Loucy (cell line): ENCODE measurements around the gene RBM41.
"Not testable (repeated sequence)": the region's sequence is repeated elsewhere in the genome, so short reads cannot be mapped to it uniquely, and the experiment has no call there.

Source experiments
- H2AFZ ChIP-seq: fragments of 200-600 bp; sonication (generic); 2 replicates; pipeline ENCODE4 v1.6.0; 2016; ENCODE audit warnings: antibody characterized with exemption, mild to moderate bottlenecking, low read length, moderate library complexity
- H3F3A ChIP-seq: fragments of 200-600 bp; 2 replicates; pipeline ENCODE4 v1.6.0; 2016; ENCODE audit warnings: antibody characterized with exemption, low read depth, mild to moderate bottlenecking
- H3K27me3 ChIP-seq: fragments of 200-600 bp; sonication (generic); 2 replicates; pipeline ENCODE4 v1.6.1; 2014; ENCODE audit warnings: low read length, mild to moderate bottlenecking; ENCODE audit not compliant: insufficient read depth, poor library complexity, severe bottlenecking
- H3K36me3 ChIP-seq: fragments of 200-600 bp; sonication (generic); 2 replicates; pipeline ENCODE4 v1.6.1; 2016; ENCODE audit warnings: low read length; ENCODE audit not compliant: insufficient read depth
- H3K4me1 ChIP-seq: fragments of 200-600 bp; sonication (generic); 2 replicates; pipeline ENCODE4 v1.5.1; 2014; ENCODE audit warnings: low read length, mild to moderate bottlenecking; ENCODE audit not compliant: insufficient read depth, poor library complexity, severe bottlenecking
- H3K4me2 ChIP-seq: fragments of 200-600 bp; sonication (generic); 2 replicates; pipeline ENCODE4 v1.6.0; 2014; ENCODE audit warnings: antibody characterized with exemption, low read length, low read depth, mild to moderate bottlenecking; ENCODE audit not compliant: poor library complexity, severe bottlenecking
- H3K4me3 ChIP-seq: fragments of 200-600 bp; sonication (generic); 2 replicates; pipeline ENCODE4 v1.5.1; 2014; ENCODE audit warnings: low read length, mild to moderate bottlenecking, mixed read lengths; ENCODE audit not compliant: poor library complexity, severe bottlenecking
- H3K79me2 ChIP-seq: fragments of 200-600 bp; sonication (generic); 2 replicates; pipeline ENCODE4 v1.6.1; 2014; ENCODE audit warnings: low read length; ENCODE audit not compliant: insufficient read depth
- H3K9ac ChIP-seq: fragments of 200-600 bp; sonication (generic); 2 replicates; pipeline ENCODE4 v1.6.0; 2014; ENCODE audit warnings: mild to moderate bottlenecking, low read depth, low read length, moderate library complexity; ENCODE audit not compliant: poor library complexity, severe bottlenecking
- H3K9me2 ChIP-seq: fragments of 200-600 bp; sonication (generic); replicated peaks from 2 replicates; pipeline ENCODE4 v1.6.1; 2016; ENCODE audit warnings: low read depth, low read length, mixed read lengths
- H3K9me3 ChIP-seq: fragments of 200-600 bp; sonication (generic); 2 replicates; pipeline ENCODE4 v1.6.1; 2014; ENCODE audit warnings: mild to moderate bottlenecking, antibody characterized with exemption, low read length, low read depth; ENCODE audit not compliant: insufficient read depth
- H4K20me1 ChIP-seq: fragments of 200-600 bp; sonication (generic); 2 replicates; pipeline ENCODE4 v1.6.0; 2014; ENCODE audit warnings: antibody characterized with exemption, low read length, mild to moderate bottlenecking; ENCODE audit not compliant: insufficient read depth, poor library complexity, severe bottlenecking
- EZH2phosphoT487 ChIP-seq: fragments of 200-600 bp; IDR thresholded peaks from 2 replicates; pipeline ENCODE4 v1.6.1; 2018; ENCODE audit warnings: antibody characterized with exemption, mild to moderate bottlenecking, moderate library complexity, borderline replicate concordance
- TF ChIP-seq, protein P1 (sequence below): fragments of 200-600 bp; sonication (generic); conservative IDR thresholded peaks from 2 replicates; pipeline ENCODE4 v1.5.1; 2014; ENCODE audit warnings: mild to moderate bottlenecking, antibody characterized with exemption, low read length

The RBM41 gene

DNA sequence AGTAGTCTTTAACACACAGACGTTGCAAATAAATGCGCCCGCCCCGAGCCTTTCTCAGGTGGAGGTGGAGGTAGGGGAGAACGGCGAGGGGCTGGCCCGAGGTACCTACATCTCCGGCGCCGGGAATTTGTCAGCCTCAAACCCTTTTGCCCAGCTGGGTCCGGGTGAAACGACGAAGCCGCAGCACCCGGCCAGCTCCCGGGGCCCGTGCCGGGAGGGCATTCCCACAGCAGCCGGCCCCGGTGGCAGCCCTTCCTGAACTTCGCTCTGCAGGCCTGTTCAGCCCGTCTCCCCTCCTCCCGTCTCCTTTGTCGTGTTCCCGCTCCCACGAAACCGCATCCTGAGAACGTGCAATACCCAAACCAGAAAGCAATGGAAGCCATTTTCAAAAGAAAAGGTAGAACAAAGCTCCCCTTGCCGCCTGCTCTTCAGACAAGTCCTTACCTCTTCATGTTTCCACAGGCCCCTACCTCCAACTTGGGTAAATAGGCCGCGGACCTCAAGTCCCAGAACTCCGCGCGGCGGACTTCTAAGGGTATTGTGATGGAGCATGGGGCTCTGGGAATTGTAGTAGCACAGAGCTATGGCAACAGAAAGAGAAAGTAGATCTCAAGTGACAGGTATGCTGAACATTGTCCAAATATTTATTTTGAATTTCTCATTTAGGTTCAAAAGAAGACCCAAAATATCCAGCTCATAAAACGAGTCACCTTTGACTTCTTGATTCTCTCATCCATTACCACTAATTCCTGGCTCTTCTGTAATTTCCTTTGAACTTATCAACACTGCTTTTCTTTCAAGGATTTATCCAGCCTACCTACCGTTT, at the start of gene RBM41:
TSS of gene RBM41 (minus strand) at position 501 of the 826 bp plus-strand sequence. CDS start at position 452, 49 bp downstream.
- TF ChIP-seq, protein P1, sequence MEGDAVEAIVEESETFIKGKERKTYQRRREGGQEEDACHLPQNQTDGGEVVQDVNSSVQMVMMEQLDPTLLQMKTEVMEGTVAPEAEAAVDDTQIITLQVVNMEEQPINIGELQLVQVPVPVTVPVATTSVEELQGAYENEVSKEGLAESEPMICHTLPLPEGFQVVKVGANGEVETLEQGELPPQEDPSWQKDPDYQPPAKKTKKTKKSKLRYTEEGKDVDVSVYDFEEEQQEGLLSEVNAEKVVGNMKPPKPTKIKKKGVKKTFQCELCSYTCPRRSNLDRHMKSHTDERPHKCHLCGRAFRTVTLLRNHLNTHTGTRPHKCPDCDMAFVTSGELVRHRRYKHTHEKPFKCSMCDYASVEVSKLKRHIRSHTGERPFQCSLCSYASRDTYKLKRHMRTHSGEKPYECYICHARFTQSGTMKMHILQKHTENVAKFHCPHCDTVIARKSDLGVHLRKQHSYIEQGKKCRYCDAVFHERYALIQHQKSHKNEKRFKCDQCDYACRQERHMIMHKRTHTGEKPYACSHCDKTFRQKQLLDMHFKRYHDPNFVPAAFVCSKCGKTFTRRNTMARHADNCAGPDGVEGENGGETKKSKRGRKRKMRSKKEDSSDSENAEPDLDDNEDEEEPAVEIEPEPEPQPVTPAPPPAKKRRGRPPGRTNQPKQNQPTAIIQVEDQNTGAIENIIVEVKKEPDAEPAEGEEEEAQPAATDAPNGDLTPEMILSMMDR: no peak
- TF ChIP-seq EZH2phosphoT487: no peak
- H3K27me3 ChIP-seq: no peaks in the 10 kb centered on the region

DNA sequence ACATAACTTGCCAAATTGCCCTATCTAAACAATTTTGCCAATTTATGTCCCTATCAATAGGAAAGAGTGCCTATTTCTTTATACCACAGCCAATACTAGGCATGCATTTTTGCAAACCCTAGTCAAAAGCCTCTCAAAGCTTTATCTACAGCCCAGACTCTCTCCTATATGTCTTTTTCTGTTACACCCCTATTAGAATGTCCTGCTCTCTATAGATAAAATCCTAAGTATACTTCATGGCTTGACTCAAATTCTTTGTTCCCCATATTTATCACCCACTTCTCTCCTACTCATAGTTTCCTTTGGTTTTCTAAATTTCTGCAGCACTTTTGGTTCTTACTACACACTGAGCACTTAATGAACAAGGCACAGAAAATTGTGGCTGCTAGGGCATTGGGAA, 49.6 kb upstream of the RBM41 start:
- H4K20me1 ChIP-seq: no peaks in the 10 kb centered on the region
- H3K4me3 ChIP-seq: no peak overlapping the region
- no peaks in the 10 kb centered on the region for H3K9me2 ChIP-seq
- H3F3A ChIP-seq: no peaks in the 10 kb centered on the region
- no peaks in the 10 kb centered on the region for H3K9me3 ChIP-seq
- no peak overlapping the region for H3K4me2 ChIP-seq
- H3K36me3 ChIP-seq: no peaks in the 10 kb centered on the region
- no peaks in the 10 kb centered on the region for H3K79me2 ChIP-seq
- H2AFZ ChIP-seq: no peak overlapping the region
- no peaks in the 10 kb centered on the region for H3K4me1 ChIP-seq
- no peaks in the 10 kb centered on the region for H3K27me3 ChIP-seq
- TF ChIP-seq EZH2phosphoT487: no peak
- TF ChIP-seq, protein P1: no peak
- no peak overlapping the region for H3K9ac ChIP-seq

More for the DNA sequence above, at the start of gene RBM41:
- Histone ChIP-seq H3F3A (no peaks in the 10 kb centered on the region), H3K4me1 (peaks cover 14% of the 10 kb centered on the region), H3K9ac (peak within 1 kb of the TSS; percentile 95), H4K20me1 (peaks cover 7% of the 10 kb centered on the region), H3K4me3 (peak within 1 kb of the TSS; percentile 93), H3K36me3 (peaks cover 16% of the 10 kb centered on the region; the same call in 1 of the 2 replicates), H3K4me2 (peak within 1 kb of the TSS; percentile 94), H3K9me3 (no peaks in the 10 kb centered on the region), H3K9me2 (no peaks in the 10 kb centered on the region), H3K79me2 (peaks cover 31% of the 10 kb centered on the region), H2AFZ (peak within 1 kb of the TSS; percentile 96)

DNA sequence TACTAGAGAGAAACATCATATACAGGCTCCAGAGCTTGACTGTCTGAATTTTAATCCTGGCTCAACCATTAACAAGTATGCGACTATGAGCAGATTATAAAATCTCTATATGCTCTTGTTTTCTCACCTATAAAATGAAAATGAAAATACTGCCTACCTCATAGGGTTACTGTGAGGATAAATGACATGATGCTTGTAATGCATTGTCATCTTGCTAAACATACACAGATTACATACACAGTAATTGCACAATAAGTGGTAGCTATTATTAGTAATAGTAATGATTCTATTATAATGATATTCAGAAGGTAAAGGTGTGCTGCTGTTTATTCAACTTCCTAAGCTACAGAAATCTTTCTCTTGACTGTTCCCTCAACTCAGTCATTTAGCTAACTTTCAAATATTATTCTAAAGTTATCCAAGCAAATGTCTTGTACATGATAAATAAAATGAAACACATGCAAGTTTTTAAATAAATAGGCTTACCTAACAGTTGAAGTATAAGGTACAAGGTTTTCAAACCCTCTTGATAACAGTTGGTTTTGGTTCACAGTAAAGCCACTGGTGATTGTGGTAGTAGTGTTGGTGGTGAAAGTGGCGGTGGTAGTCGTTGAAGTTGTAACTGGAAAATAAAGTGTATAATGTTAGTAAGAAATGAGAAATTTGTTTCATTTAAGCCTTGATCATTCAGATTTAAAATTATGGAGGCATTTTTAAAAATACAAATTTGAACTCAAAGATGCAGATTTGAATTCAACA, 48.7 kb upstream of the RBM41 start:
- TF ChIP-seq, protein P1: no peak
- TF ChIP-seq EZH2phosphoT487: no peak

DNA sequence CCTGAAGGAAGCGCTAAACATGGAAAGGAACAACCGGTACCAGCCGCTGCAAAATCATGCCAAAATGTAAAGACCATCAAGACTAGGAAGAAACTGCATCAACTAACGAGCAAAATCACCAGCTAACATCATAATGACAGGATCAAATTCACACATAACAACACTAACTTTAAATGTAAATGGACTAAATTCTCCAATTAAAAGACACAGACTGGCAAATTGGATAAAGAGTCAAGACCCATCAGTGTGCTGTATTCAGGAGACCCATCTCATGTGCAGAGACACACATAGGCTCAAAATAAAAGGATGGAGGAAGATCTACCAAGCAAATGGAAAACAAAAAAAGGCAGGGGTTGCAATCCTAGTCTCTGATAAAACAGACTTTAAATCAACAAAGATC, 39.0 kb upstream of the RBM41 start:
- not testable (repeated sequence) for H3K79me2 ChIP-seq, H3K4me1 ChIP-seq, H2AFZ ChIP-seq, H3K9ac ChIP-seq, H3K36me3 ChIP-seq, H3K9me2 ChIP-seq, H3K9me3 ChIP-seq, H4K20me1 ChIP-seq, H3K27me3 ChIP-seq, H3K4me2 ChIP-seq, H3F3A ChIP-seq, H3K4me3 ChIP-seq

More for the DNA sequence above, 48.7 kb upstream of the RBM41 start:
- H4K20me1 ChIP-seq: no peaks in the 10 kb centered on the region
- H3K9me2 ChIP-seq: no peaks in the 10 kb centered on the region
- H3K27me3 ChIP-seq: no peaks in the 10 kb centered on the region
- no peak overlapping the region for H3K4me2 ChIP-seq
- H3K4me3 ChIP-seq: no peak overlapping the region
- no peaks in the 10 kb centered on the region for H3K9me3 ChIP-seq
- no peak overlapping the region for H3K9ac ChIP-seq
- no peaks in the 10 kb centered on the region for H3K4me1 ChIP-seq
- H3K36me3 ChIP-seq: no peaks in the 10 kb centered on the region
- H2AFZ ChIP-seq: no peak overlapping the region
- H3F3A ChIP-seq: no peaks in the 10 kb centered on the region
- no peaks in the 10 kb centered on the region for H3K79me2 ChIP-seq
